ENCODE measurements around the gene ACTN1.

DNA sequence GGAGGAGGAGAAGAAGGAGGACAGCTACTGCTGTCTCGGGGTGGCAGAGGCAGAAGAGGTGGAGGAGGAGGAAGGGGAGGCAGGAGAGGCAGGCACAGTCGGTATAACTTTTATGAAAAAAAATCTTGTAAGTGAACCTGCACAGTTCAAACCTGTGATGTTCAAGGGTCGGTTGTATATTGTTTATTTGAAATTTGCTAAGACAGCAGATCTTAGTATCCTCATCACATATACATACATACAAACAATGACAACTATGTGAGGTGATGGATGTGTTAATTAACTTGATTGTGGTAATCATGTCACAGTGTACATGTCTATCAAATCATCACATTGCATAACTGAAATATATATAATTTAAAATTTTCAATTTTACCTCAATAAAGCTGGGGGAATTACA is 19.0 kb downstream of the ACTN1 start:
- TF ChIP-seq, protein P1, sequence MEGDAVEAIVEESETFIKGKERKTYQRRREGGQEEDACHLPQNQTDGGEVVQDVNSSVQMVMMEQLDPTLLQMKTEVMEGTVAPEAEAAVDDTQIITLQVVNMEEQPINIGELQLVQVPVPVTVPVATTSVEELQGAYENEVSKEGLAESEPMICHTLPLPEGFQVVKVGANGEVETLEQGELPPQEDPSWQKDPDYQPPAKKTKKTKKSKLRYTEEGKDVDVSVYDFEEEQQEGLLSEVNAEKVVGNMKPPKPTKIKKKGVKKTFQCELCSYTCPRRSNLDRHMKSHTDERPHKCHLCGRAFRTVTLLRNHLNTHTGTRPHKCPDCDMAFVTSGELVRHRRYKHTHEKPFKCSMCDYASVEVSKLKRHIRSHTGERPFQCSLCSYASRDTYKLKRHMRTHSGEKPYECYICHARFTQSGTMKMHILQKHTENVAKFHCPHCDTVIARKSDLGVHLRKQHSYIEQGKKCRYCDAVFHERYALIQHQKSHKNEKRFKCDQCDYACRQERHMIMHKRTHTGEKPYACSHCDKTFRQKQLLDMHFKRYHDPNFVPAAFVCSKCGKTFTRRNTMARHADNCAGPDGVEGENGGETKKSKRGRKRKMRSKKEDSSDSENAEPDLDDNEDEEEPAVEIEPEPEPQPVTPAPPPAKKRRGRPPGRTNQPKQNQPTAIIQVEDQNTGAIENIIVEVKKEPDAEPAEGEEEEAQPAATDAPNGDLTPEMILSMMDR (IDR thresholded peaks at IDR 0.05) = no peak
- TF ChIP-seq POLR2AphosphoS5 (IDR thresholded peaks at IDR 0.05; ENCODE audit: low read depth, low read length) = no peak
- TF ChIP-seq, protein P2, sequence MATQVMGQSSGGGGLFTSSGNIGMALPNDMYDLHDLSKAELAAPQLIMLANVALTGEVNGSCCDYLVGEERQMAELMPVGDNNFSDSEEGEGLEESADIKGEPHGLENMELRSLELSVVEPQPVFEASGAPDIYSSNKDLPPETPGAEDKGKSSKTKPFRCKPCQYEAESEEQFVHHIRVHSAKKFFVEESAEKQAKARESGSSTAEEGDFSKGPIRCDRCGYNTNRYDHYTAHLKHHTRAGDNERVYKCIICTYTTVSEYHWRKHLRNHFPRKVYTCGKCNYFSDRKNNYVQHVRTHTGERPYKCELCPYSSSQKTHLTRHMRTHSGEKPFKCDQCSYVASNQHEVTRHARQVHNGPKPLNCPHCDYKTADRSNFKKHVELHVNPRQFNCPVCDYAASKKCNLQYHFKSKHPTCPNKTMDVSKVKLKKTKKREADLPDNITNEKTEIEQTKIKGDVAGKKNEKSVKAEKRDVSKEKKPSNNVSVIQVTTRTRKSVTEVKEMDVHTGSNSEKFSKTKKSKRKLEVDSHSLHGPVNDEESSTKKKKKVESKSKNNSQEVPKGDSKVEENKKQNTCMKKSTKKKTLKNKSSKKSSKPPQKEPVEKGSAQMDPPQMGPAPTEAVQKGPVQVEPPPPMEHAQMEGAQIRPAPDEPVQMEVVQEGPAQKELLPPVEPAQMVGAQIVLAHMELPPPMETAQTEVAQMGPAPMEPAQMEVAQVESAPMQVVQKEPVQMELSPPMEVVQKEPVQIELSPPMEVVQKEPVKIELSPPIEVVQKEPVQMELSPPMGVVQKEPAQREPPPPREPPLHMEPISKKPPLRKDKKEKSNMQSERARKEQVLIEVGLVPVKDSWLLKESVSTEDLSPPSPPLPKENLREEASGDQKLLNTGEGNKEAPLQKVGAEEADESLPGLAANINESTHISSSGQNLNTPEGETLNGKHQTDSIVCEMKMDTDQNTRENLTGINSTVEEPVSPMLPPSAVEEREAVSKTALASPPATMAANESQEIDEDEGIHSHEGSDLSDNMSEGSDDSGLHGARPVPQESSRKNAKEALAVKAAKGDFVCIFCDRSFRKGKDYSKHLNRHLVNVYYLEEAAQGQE (IDR thresholded peaks at IDR 0.05; ENCODE audit: insufficient read depth in 1 of 2, low read depth in 2 of 2, low read length in 1 of 2) = no peak
- no peak for TF ChIP-seq TCF7L2 (IDR thresholded peaks at IDR 0.05; ENCODE audit: low read depth, low read length)
- no peak for TF ChIP-seq SIN3A (IDR thresholded peaks at IDR 0.05; ENCODE audit: borderline replicate concordance, insufficient read depth, low read depth, low read length)
